K562 (cell line): Measurements from ENCODE around the gene SRC.

Experiments
- JUN ChIP-seq, 2 experiments: sonication (generic) in 1 of 2; formaldehyde crosslinking in 1 of 2; IDR thresholded peaks; 2 replicates each; pipeline versions ENCODE4 v1.6.1 to v1.8.0; 2012 to 2022; ENCODE audit warnings: borderline replicate concordance in 2 of 2, mild to moderate bottlenecking in 2 of 2, improper control_type of control experiment in 1 of 2, low read depth in 1 of 2, low read length in 1 of 2, missing genetic modification reagents in 1 of 2
- JUND ChIP-seq, 2 experiments: IDR thresholded peaks; 2 replicates in 1 of 2; 3 replicates in 1 of 2; pipeline ENCODE4 v1.6.1; 2011; ENCODE audit warnings: borderline replicate concordance in 2 of 2, low read depth in 2 of 2, low read length in 2 of 2, improper control_type of control experiment in 1 of 2, missing biosample characterization in 1 of 2, missing genetic modification characterization in 1 of 2, missing genetic modification reagents in 1 of 2
- KDM5B ChIP-seq: fragments of 200-600 bp; sonication (generic); IDR thresholded peaks from 2 replicates; pipeline ENCODE4 v1.6.1; 2012; ENCODE audit warnings: low read depth, mild to moderate bottlenecking, moderate library complexity, low read length, control low read depth, inconsistent platforms; ENCODE audit not compliant: insufficient replicate concordance
- MEF2A ChIP-seq: IDR thresholded peaks from 2 replicates; pipeline ENCODE4 v1.6.1; 2011; ENCODE audit warnings: low read depth, mild to moderate bottlenecking, low read length, moderate library complexity; ENCODE audit not compliant: control insufficient read depth
- MXI1 ChIP-seq: IDR thresholded peaks from 2 replicates; pipeline ENCODE4 v1.6.1; 2011; ENCODE audit warnings: low read depth, mild to moderate bottlenecking, improper control_type of control experiment, low read length
- POLR2A ChIP-seq: fragments of 450-650 bp; conservative IDR thresholded peaks from 2 replicates; pipeline ENCODE4 v1.6.1; 2016
- RCOR1 ChIP-seq, 2 experiments: IDR thresholded peaks; 2 replicates each; pipeline ENCODE4 v1.6.1; 2012; ENCODE audit warnings: low read depth in 2 of 2, low read length in 2 of 2, borderline replicate concordance in 1 of 2, improper control_type of control experiment in 1 of 2
- SETDB1 ChIP-seq: IDR thresholded peaks from one replicate; pipeline ENCODE4 v1.6.1; 2012; ENCODE audit warnings: low read length, control low read depth, inconsistent platforms
- TBP ChIP-seq: optimal IDR thresholded peaks from 2 replicates; pipeline ENCODE3; 2011; ENCODE audit warnings: low read depth, low read length, improper control_type of control experiment
- TF ChIP-seq, protein P1 (sequence below), 3 experiments: IDR thresholded peaks in 2 of 3; conservative IDR thresholded peaks in 1 of 3; 2 replicates each; pipeline ENCODE4 v1.5.1; 2011 to 2012; ENCODE audit warnings: low read length in 3 of 3, mild to moderate bottlenecking in 3 of 3, control low read depth in 2 of 3, improper control_type of control experiment in 1 of 3, inconsistent platforms in 1 of 3, low read depth in 1 of 3, mixed read lengths in 1 of 3, moderate library complexity in 1 of 3; ENCODE audit not compliant: insufficient read depth in 2 of 3
- TF ChIP-seq, protein P2 (sequence below), 2 experiments: fragments of 450-650 bp; IDR thresholded peaks; 2 replicates each; pipeline ENCODE4 v1.6.1; 2016
- TF ChIP-seq, protein P3 (sequence below), 2 experiments: IDR thresholded peaks; 2 replicates each; pipeline ENCODE4 v1.6.1; 2012; ENCODE audit warnings: improper control_type of control experiment in 2 of 2, low read depth in 2 of 2, low read length in 2 of 2, borderline replicate concordance in 1 of 2
- TF ChIP-seq, protein P4 (sequence below), 2 experiments: fragments of 450-650 bp; formaldehyde crosslinking in 1 of 2; IDR thresholded peaks; 2 replicates each; pipeline versions ENCODE4 v1.4.0 to v1.6.1; 2014 to 2020; ENCODE audit warnings: mild to moderate bottlenecking in 2 of 2, borderline replicate concordance in 1 of 2, low read depth in 1 of 2

DNA sequence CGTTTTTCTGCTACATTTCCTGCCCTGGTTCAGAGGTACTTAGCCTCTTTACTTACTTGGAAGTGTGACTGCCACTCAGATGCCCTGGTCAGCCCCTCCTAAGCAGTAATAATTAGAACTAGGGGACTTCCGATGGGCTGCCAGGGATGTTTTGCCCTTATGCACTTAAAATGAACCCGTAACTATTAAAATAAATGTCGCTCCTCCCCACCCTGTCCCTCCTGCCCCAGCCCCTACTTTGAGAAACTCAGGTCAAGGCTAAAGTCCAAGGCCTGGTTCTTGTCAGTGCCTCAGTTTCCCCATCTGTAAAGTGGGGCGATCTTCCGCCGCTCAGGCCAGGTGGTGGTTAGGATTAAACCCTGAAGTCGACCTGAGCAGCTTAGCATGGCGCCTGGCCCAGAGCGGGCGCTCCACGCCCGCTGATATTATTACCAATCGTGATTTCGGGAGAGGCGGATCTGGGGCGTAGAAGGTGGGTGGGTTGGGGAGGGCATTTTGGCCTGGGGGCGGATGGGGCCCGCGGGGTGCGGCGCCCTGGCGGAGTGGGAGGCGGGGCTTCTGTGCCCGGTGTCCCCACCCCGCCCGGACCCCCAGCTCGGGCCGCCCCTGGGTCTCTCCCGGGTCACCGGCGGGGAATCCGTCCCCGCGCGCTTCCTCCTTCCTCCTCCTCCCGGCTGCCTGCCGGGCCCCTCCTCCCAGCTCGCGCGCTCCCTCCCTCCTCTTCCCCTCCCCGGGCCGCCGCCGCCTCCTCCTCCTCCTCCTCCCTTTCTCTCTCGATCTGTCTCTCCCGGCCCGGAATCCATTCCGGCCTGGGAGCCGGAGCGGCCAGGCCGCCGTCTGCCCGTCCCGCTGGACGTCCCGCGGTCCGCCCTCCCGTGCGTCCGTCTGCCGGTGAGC lies at the start of gene SRC:
- TF ChIP-seq, protein P1, sequence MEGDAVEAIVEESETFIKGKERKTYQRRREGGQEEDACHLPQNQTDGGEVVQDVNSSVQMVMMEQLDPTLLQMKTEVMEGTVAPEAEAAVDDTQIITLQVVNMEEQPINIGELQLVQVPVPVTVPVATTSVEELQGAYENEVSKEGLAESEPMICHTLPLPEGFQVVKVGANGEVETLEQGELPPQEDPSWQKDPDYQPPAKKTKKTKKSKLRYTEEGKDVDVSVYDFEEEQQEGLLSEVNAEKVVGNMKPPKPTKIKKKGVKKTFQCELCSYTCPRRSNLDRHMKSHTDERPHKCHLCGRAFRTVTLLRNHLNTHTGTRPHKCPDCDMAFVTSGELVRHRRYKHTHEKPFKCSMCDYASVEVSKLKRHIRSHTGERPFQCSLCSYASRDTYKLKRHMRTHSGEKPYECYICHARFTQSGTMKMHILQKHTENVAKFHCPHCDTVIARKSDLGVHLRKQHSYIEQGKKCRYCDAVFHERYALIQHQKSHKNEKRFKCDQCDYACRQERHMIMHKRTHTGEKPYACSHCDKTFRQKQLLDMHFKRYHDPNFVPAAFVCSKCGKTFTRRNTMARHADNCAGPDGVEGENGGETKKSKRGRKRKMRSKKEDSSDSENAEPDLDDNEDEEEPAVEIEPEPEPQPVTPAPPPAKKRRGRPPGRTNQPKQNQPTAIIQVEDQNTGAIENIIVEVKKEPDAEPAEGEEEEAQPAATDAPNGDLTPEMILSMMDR (IDR thresholded peaks at IDR 0.05 in 2 of 3, conservative IDR thresholded peaks at IDR 0.05 in 1 of 3; ENCODE audit: insufficient read depth in 2 of 3, low read depth in 1 of 3, low read length in 3 of 3): no peak
- TF ChIP-seq JUN (IDR thresholded peaks at IDR 0.05; ENCODE audit: borderline replicate concordance, low read depth, low read length): no peak
- no peak for TF ChIP-seq JUN (CRISPR knock-in tag; IDR thresholded peaks at IDR 0.05; ENCODE audit: borderline replicate concordance)
- peak; percentile 66 for TF ChIP-seq POLR2A
- TF ChIP-seq RCOR1 (IDR thresholded peaks at IDR 0.05; ENCODE audit: borderline replicate concordance in 1 of 2, low read depth in 2 of 2, low read length in 2 of 2): peak in 1 of 2 experiments; percentile 60; a peak in 2 of 4 replicates
- TF ChIP-seq, protein P2, sequence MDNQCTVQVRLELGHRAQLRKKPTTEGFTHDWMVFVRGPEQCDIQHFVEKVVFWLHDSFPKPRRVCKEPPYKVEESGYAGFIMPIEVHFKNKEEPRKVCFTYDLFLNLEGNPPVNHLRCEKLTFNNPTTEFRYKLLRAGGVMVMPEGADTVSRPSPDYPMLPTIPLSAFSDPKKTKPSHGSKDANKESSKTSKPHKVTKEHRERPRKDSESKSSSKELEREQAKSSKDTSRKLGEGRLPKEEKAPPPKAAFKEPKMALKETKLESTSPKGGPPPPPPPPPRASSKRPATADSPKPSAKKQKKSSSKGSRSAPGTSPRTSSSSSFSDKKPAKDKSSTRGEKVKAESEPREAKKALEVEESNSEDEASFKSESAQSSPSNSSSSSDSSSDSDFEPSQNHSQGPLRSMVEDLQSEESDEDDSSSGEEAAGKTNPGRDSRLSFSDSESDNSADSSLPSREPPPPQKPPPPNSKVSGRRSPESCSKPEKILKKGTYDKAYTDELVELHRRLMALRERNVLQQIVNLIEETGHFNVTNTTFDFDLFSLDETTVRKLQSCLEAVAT (IDR thresholded peaks at IDR 0.05): no peak
- TF ChIP-seq, protein P3, sequence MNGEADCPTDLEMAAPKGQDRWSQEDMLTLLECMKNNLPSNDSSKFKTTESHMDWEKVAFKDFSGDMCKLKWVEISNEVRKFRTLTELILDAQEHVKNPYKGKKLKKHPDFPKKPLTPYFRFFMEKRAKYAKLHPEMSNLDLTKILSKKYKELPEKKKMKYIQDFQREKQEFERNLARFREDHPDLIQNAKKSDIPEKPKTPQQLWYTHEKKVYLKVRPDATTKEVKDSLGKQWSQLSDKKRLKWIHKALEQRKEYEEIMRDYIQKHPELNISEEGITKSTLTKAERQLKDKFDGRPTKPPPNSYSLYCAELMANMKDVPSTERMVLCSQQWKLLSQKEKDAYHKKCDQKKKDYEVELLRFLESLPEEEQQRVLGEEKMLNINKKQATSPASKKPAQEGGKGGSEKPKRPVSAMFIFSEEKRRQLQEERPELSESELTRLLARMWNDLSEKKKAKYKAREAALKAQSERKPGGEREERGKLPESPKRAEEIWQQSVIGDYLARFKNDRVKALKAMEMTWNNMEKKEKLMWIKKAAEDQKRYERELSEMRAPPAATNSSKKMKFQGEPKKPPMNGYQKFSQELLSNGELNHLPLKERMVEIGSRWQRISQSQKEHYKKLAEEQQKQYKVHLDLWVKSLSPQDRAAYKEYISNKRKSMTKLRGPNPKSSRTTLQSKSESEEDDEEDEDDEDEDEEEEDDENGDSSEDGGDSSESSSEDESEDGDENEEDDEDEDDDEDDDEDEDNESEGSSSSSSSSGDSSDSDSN (IDR thresholded peaks at IDR 0.05; ENCODE audit: borderline replicate concordance in 1 of 2, low read depth in 2 of 2, low read length in 2 of 2): no peak
- TF ChIP-seq MEF2A: no peak
- TF ChIP-seq JUND (IDR thresholded peaks at IDR 0.05; ENCODE audit: borderline replicate concordance, low read depth, low read length): no peak
- no peak for TF ChIP-seq JUND (tag; IDR thresholded peaks at IDR 0.05; ENCODE audit: borderline replicate concordance, low read depth, low read length)
- TF ChIP-seq TBP: no peak
- TF ChIP-seq MXI1: no peak
- TF ChIP-seq, protein P4, sequence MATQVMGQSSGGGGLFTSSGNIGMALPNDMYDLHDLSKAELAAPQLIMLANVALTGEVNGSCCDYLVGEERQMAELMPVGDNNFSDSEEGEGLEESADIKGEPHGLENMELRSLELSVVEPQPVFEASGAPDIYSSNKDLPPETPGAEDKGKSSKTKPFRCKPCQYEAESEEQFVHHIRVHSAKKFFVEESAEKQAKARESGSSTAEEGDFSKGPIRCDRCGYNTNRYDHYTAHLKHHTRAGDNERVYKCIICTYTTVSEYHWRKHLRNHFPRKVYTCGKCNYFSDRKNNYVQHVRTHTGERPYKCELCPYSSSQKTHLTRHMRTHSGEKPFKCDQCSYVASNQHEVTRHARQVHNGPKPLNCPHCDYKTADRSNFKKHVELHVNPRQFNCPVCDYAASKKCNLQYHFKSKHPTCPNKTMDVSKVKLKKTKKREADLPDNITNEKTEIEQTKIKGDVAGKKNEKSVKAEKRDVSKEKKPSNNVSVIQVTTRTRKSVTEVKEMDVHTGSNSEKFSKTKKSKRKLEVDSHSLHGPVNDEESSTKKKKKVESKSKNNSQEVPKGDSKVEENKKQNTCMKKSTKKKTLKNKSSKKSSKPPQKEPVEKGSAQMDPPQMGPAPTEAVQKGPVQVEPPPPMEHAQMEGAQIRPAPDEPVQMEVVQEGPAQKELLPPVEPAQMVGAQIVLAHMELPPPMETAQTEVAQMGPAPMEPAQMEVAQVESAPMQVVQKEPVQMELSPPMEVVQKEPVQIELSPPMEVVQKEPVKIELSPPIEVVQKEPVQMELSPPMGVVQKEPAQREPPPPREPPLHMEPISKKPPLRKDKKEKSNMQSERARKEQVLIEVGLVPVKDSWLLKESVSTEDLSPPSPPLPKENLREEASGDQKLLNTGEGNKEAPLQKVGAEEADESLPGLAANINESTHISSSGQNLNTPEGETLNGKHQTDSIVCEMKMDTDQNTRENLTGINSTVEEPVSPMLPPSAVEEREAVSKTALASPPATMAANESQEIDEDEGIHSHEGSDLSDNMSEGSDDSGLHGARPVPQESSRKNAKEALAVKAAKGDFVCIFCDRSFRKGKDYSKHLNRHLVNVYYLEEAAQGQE (IDR thresholded peaks at IDR 0.05; ENCODE audit: borderline replicate concordance): no peak
- TF ChIP-seq, protein P4 (CRISPR knock-in tag; IDR thresholded peaks at IDR 0.05; ENCODE audit: low read depth): no peak
- peak; percentile 85 for TF ChIP-seq KDM5B
- TF ChIP-seq SETDB1: no peak
